Right lobe of liver (tissue), 4 donors: ENCODE data around the gene ZSCAN2.

ENCODE experiments used
- POLR2A ChIP-seq: fragments of 450-650 bp; IDR thresholded peaks from one replicate; pipeline ENCODE4 v1.6.1; 2017; ENCODE audit warnings: antibody characterized with exemption, mild to moderate bottlenecking
- TF ChIP-seq, protein P1 (sequence below), 4 donors: fragments of 200-600 bp in 3 of 4; fragments of 450-650 bp in 1 of 4; IDR thresholded peaks; one replicate each; pipeline versions ENCODE4 v1.5.1 to v1.8.0; 2016 to 2022; ENCODE audit warnings: antibody characterized with exemption in 4 of 4, mild to moderate bottlenecking in 2 of 4
- donor health status: DM: no; HTN: no; CAD: no.
- donor health status: DM: no; HTN: no; CAD: no.
- donor health status: DM: no; HTN: yes; CAD: no.

DNA sequence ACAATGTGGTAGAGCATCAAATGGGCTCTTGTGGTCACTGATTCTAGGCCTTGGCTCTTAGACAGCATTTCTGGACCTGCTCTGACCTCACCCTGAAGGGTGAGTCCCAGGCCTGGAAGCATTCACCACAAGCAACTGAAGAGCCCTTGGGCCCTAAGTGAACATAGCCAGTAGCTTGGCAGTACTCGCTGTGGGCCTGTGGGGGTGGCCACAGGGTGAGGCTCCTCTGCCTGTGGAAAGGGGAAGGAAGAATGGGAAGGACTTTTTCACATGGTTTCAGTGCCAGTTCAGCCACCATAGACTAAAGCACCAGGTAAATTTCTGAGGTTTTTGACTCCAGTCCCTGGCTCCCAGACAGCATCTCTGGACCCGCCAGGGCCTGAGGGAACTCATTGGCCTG, 5.1 kb upstream of the ZSCAN2 start:
- TF ChIP-seq, protein P1, sequence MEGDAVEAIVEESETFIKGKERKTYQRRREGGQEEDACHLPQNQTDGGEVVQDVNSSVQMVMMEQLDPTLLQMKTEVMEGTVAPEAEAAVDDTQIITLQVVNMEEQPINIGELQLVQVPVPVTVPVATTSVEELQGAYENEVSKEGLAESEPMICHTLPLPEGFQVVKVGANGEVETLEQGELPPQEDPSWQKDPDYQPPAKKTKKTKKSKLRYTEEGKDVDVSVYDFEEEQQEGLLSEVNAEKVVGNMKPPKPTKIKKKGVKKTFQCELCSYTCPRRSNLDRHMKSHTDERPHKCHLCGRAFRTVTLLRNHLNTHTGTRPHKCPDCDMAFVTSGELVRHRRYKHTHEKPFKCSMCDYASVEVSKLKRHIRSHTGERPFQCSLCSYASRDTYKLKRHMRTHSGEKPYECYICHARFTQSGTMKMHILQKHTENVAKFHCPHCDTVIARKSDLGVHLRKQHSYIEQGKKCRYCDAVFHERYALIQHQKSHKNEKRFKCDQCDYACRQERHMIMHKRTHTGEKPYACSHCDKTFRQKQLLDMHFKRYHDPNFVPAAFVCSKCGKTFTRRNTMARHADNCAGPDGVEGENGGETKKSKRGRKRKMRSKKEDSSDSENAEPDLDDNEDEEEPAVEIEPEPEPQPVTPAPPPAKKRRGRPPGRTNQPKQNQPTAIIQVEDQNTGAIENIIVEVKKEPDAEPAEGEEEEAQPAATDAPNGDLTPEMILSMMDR (IDR thresholded peaks at IDR 0.05), result no peak
- no peak for TF ChIP-seq POLR2A
